ENCODE results near the gene COMMD3.

- TF ChIP-seq BRCA1 (IDR thresholded peaks at IDR 0.05) (no peak), BRCA1 (CRISPR knock-in tag; IDR thresholded peaks at IDR 0.05) (no peak), PRPF4 (IDR thresholded peaks at IDR 0.05; ENCODE audit: insufficient read depth, low read depth, low read length, poor library complexity, severe bottlenecking) (no peak), STAG1 (CRISPR knock-in tag; IDR thresholded peaks at IDR 0.05; ENCODE audit: borderline replicate concordance) (no peak), TCF7L2 (IDR thresholded peaks at IDR 0.05; ENCODE audit: low read depth, low read length) (no peak)
Measured at GRCh38 chr10:22333167-22333974, 17.2 kb downstream of the COMMD3 start.

Data from K562 (cell line).